ENCODE data around the gene VSTM4. TPM values are rescaled to one million over a fixed set of nuclear protein-coding genes. Genes with fewer than 3 reads are reported as not detected.

Gene VSTM4
- total and polyA plus RNA-seq, 9 of the 15 experiments (the other 6 are each of a cell fraction or from before 2014, with no cell fraction given), result 1.0 to 7.9 (median 3.0) TPM

- no peak for FAIRE-seq
- no peaks in the 10 kb centered on the region for H3K9me1 ChIP-seq (ENCODE audit: control insufficient read depth, insufficient read depth, low read length)
- in situ Hi-C loops (cut with MboI), result no loop called here
- no TSS peak for BruUV-seq (replicated peaks)
- H3K79me2 ChIP-seq (ENCODE audit: control insufficient read depth, insufficient read depth, low read length), result no peaks in the 10 kb centered on the region
- H3K9ac ChIP-seq (ENCODE audit: insufficient read depth in 1 of 2, low read depth in 2 of 2, low read length in 2 of 2), result 0 out of 4 replicates have a peak overlapping the region, but pooled peaks of 1 of the 2 experiments have one; percentile 19
- no peaks in the 10 kb centered on the region for H4K20me1 ChIP-seq (replicated peaks; ENCODE audit: control insufficient read depth, insufficient read depth, low read length)
- ChIA-PET POLR2A (interaction anchor here (3.4 kb wide), 1 partner anchor 11 kb away, joined by 19 read pairs; no protein-coding TSS in a partner anchor), CTCF (ENCODE audit: low intra/inter-chr PET ratio) (no interaction called here)
- peaks cover 0 to 3% of the 10 kb centered on the region in 2 experiments; a peak in 2 of 5 replicates for H3K4me1 ChIP-seq (replicated peaks in 1 of 2; ENCODE audit: control insufficient read depth in 2 of 2, insufficient read depth in 2 of 2, low read length in 2 of 2)
- no peak overlapping the region for H3K4me2 ChIP-seq (ENCODE audit: insufficient read depth, low read length)
- no peaks in the 10 kb centered on the region for H3K27me3 ChIP-seq (ENCODE audit: control insufficient read depth in 2 of 2, insufficient read depth in 2 of 2, low read length in 2 of 2)
- H3K4me3 ChIP-seq, result no peak overlapping the region
- no peaks in the 10 kb centered on the region for H3K36me3 ChIP-seq (ENCODE audit: control insufficient read depth, insufficient read depth, low read length)
- WGBS (ENCODE audit: insufficient coverage, low coverage, missing lambda C conversion rate), result 48% methylated on average over 2 of the region's 2 CpGs
- no peak overlapping the region for H2AFZ ChIP-seq (ENCODE audit: low read depth, low read length)
- H3K9me3 ChIP-seq (replicated peaks; ENCODE audit: control insufficient read depth, insufficient read depth, low read depth, low read length), result no peaks in the 10 kb centered on the region
- DNase-seq (ENCODE audit: extremely low read depth in 1 of 4, low spot score in 3 of 4), result no peak
- no peak overlapping the region for H3K27ac ChIP-seq (ENCODE audit: extremely low read depth, low read depth, low read length)
- intact Hi-C loops (cut with micrococcal nuclease), result no loop called here
- TF ChIP-seq, protein P1, sequence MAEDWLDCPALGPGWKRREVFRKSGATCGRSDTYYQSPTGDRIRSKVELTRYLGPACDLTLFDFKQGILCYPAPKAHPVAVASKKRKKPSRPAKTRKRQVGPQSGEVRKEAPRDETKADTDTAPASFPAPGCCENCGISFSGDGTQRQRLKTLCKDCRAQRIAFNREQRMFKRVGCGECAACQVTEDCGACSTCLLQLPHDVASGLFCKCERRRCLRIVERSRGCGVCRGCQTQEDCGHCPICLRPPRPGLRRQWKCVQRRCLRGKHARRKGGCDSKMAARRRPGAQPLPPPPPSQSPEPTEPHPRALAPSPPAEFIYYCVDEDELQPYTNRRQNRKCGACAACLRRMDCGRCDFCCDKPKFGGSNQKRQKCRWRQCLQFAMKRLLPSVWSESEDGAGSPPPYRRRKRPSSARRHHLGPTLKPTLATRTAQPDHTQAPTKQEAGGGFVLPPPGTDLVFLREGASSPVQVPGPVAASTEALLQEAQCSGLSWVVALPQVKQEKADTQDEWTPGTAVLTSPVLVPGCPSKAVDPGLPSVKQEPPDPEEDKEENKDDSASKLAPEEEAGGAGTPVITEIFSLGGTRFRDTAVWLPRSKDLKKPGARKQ (CRISPR knock-in tag; IDR thresholded peaks at IDR 0.05), result no peak
- TF ChIP-seq PCBP2 (IDR thresholded peaks at IDR 0.05; ENCODE audit: low read depth, low read length, poor library complexity, severe bottlenecking) (no peak), MCM7 (IDR thresholded peaks at IDR 0.05) (no peak), PRPF4 (IDR thresholded peaks at IDR 0.05; ENCODE audit: insufficient read depth, low read depth, low read length, poor library complexity, severe bottlenecking) (no peak), KLF1 (tag; IDR thresholded peaks at IDR 0.05) (no peak), KDM1A (IDR thresholded peaks at IDR 0.05) (no peak), ZNF311 (CRISPR knock-in tag; IDR thresholded peaks at IDR 0.05) (no peak), ZNF174 (CRISPR knock-in tag; IDR thresholded peaks at IDR 0.05) (no peak)
- ATAC-seq, result no peak
These were observed 28.9 kb upstream of the VSTM4 start for GRCh38 chr10:49144058-49144720.
